ENCODE measurements around the gene PTPRN2.
"Not testable (repeated sequence)": the region's sequence is repeated elsewhere in the genome, so short reads cannot be mapped to it uniquely, and the experiment has no call there.

PTPRN2 gene

GRCh38 chr7:158161194-158161593, 426.4 kb downstream of the PTPRN2 start:
- no peak for TF ChIP-seq CTCF (IDR thresholded peaks at IDR 0.05; ENCODE audit: control insufficient read depth, extremely low read depth, insufficient read depth)

GRCh38 chr7:158160199-158160598, 427.4 kb downstream of the PTPRN2 start:
- no peak for TF ChIP-seq CTCF (IDR thresholded peaks at IDR 0.05; ENCODE audit: control insufficient read depth, extremely low read depth, insufficient read depth)
- no peak for DNase-seq (ENCODE audit: low read depth)
- H3K4me3 ChIP-seq (ENCODE audit: low read depth, low read length): no peak overlapping the region

More at GRCh38 chr7:158161194-158161593, 426.4 kb downstream of the PTPRN2 start:
- no peak for DNase-seq (ENCODE audit: low read depth)
- no peak overlapping the region for H3K4me3 ChIP-seq (ENCODE audit: low read depth, low read length)

DNA sequence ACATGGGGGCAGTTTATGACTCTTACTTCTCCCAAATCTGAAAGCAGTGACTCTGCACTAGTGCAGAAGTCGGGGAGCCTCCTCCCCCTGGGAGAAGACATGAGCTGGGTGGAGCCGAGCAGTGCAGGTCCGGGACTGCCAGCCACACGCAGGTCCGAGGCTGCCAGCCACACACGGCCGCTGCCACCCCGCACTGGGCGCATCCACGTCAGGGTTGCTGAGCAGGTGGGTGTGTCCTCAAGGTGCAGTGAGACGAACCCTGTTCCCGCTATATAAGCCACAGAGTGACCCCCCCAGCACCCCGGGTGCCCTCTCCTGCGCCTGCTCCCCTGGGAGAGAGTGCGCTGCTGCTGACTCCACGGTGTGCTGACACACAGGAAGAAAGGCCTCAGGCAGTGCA, 430.2 kb downstream of the PTPRN2 start:
- TF ChIP-seq CTCF (IDR thresholded peaks at IDR 0.05; ENCODE audit: control insufficient read depth, extremely low read depth, insufficient read depth): no peak
- H3K4me3 ChIP-seq (ENCODE audit: low read depth, low read length): no peak overlapping the region
- no peak for DNase-seq (ENCODE audit: low read depth)

- not testable (repeated sequence) for H3K4me3 ChIP-seq (ENCODE audit: low read depth, low read length); DNase-seq (ENCODE audit: low read depth)
Observed at GRCh38 chr7:158151273-158151672, 436.4 kb downstream of the PTPRN2 start.

- DNase-seq (ENCODE audit: low read depth): no peak
- TF ChIP-seq CTCF (IDR thresholded peaks at IDR 0.05; ENCODE audit: control insufficient read depth, extremely low read depth, insufficient read depth): no peak
- no peak overlapping the region for H3K4me3 ChIP-seq (ENCODE audit: low read depth, low read length)
Observed at GRCh38 chr7:158150234-158150633, 437.4 kb downstream of the PTPRN2 start.

GRCh38 chr7:158147431-158147830, 440.2 kb downstream of the PTPRN2 start:
- not testable (repeated sequence) for DNase-seq (ENCODE audit: low read depth); H3K4me3 ChIP-seq (ENCODE audit: low read depth, low read length)

DNA sequence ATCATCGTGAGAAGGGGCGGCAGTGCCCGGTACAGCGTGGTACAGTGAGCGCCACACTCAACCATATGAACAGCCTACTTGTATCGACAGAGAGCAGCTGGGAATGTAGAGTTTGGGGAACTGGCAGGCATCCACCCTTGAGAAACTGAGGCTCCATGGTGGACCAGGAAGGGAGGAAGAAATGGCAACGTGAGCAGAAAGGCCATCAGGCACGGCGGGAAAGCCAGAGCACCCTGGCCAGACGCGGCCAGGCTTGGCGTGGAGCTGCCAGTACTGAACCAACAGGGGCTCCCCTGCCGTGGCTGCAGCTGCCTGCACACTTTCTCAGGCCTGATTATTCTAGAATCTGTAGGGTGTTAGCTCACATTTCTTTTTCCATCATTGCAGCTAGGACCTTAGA, 442.3 kb downstream of the PTPRN2 start:
- H3K4me3 ChIP-seq (ENCODE audit: low read depth, low read length): no peak overlapping the region

More for the DNA sequence above, 442.3 kb downstream of the PTPRN2 start:
- no peak for TF ChIP-seq CTCF (IDR thresholded peaks at IDR 0.05; ENCODE audit: control insufficient read depth, extremely low read depth, insufficient read depth)
- DNase-seq (ENCODE audit: low read depth): no peak

Measured in LNCaP clone FGC (cell line).